Trophoblast cell (in vitro differentiated cells and primary cell): Measurements from ENCODE around the gene SMAP2.

Experiments used
- DNase-seq, 2 donors: peaks; one replicate each; pipeline ENCODE4 v3.0.0-alpha.2; 2016
- H2AFZ ChIP-seq: 2 replicates; pipeline ENCODE4 v1.6.1; 2013; ENCODE audit warnings: low read length, moderate library complexity, mild to moderate bottlenecking; ENCODE audit not compliant: insufficient read depth, poor library complexity
- H2AK5ac ChIP-seq: 2 replicates; pipeline ENCODE4 v1.6.1; 2013; ENCODE audit warnings: mild to moderate bottlenecking, low read length
- H2BK120ac ChIP-seq: 2 replicates; pipeline ENCODE4 v1.6.1; 2013; ENCODE audit warnings: low read length, mild to moderate bottlenecking, moderate library complexity; ENCODE audit not compliant: insufficient read depth, poor library complexity
- H2BK12ac ChIP-seq: 2 replicates; pipeline ENCODE4 v1.6.1; 2013; ENCODE audit warnings: mild to moderate bottlenecking, low read length, moderate library complexity
- H2BK5ac ChIP-seq: 2 replicates; pipeline ENCODE4 v1.6.1; 2013; ENCODE audit warnings: low read length, low read depth, moderate library complexity, mild to moderate bottlenecking; ENCODE audit not compliant: poor library complexity
- H3K14ac ChIP-seq: 2 replicates; pipeline ENCODE4 v1.6.1; 2013; ENCODE audit warnings: mild to moderate bottlenecking, low read length
- H3K18ac ChIP-seq: 2 replicates; pipeline ENCODE4 v1.6.1; 2013; ENCODE audit warnings: mild to moderate bottlenecking, low read length
- H3K23ac ChIP-seq: 2 replicates; pipeline ENCODE4 v1.6.1; 2013; ENCODE audit warnings: low read length
- H3K27ac ChIP-seq: 2 replicates; pipeline ENCODE4 v1.5.1; 2013; ENCODE audit warnings: low read depth, mild to moderate bottlenecking, inconsistent platforms, low read length, moderate library complexity
- H3K27me3 ChIP-seq: 2 replicates; pipeline ENCODE4 v1.6.1; 2013; ENCODE audit warnings: inconsistent platforms, mild to moderate bottlenecking, low read length, moderate library complexity; ENCODE audit not compliant: insufficient read depth
- H3K36me3 ChIP-seq, 2 experiments: 1 replicate in 1 of 2; 2 replicates in 1 of 2; pipeline ENCODE4 v1.6.1; 2013; ENCODE audit warnings: low read length in 2 of 2, mild to moderate bottlenecking in 2 of 2, moderate library complexity in 1 of 2; ENCODE audit not compliant: insufficient read depth in 2 of 2, control insufficient read depth in 1 of 2
- H3K4ac ChIP-seq: 2 replicates; pipeline ENCODE4 v1.6.1; 2013; ENCODE audit warnings: low read depth, mild to moderate bottlenecking, low read length, moderate library complexity
- H3K4me1 ChIP-seq, 2 experiments: 1 replicate in 1 of 2; 2 replicates in 1 of 2; pipeline ENCODE4 v1.6.1; 2013; ENCODE audit warnings: low read length in 2 of 2, mild to moderate bottlenecking in 2 of 2, moderate library complexity in 1 of 2; ENCODE audit not compliant: insufficient read depth in 2 of 2, control insufficient read depth in 1 of 2
- H3K4me2 ChIP-seq: 2 replicates; pipeline ENCODE4 v1.6.1; 2013; ENCODE audit warnings: inconsistent platforms, mild to moderate bottlenecking, low read length, moderate library complexity
- H3K4me3 ChIP-seq: 2 replicates; pipeline ENCODE4 v1.5.1; 2013; ENCODE audit warnings: mild to moderate bottlenecking, low read depth, low read length, inconsistent platforms
- H3K79me1 ChIP-seq: one replicate; pipeline ENCODE4 v1.6.1; 2013; ENCODE audit warnings: low read length
- H3K79me2 ChIP-seq: 2 replicates; pipeline ENCODE4 v1.6.1; 2013; ENCODE audit warnings: low read length, mild to moderate bottlenecking; ENCODE audit not compliant: control insufficient read depth, insufficient read depth, poor library complexity
- H3K9ac ChIP-seq: 2 replicates; pipeline ENCODE4 v1.6.1; 2013; ENCODE audit warnings: mild to moderate bottlenecking, low read length
- H3K9me3 ChIP-seq: 2 replicates; pipeline ENCODE4 v1.6.1; 2013; ENCODE audit warnings: low read depth, mild to moderate bottlenecking, control low read depth, inconsistent platforms, low read length; ENCODE audit not compliant: insufficient read depth
- H4K12ac ChIP-seq: 2 replicates; pipeline ENCODE4 v1.6.1; 2013; ENCODE audit warnings: low read depth, mild to moderate bottlenecking, low read length, moderate library complexity
- H4K8ac ChIP-seq: 2 replicates; pipeline ENCODE4 v1.6.1; 2013; ENCODE audit warnings: low read depth, mild to moderate bottlenecking, low read length, moderate library complexity
- H4K91ac ChIP-seq: one replicate; pipeline ENCODE4 v1.6.1; 2013; ENCODE audit warnings: low read depth, mild to moderate bottlenecking, low read length, moderate library complexity
- WGBS: extraction: QIAGEN DNeasy Blood & Tissue Kit; methylation state at CpG from one replicate; pipeline ENCODE4 v1.1.7; 2013; ENCODE audit warnings: missing lambda C conversion rate; ENCODE audit not compliant: insufficient read length, insufficient coverage; ENCODE audit errors: extremely low coverage; 5-methylcytosine and 5-hydroxymethylcytosine counted together

Gene SMAP2

DNA sequence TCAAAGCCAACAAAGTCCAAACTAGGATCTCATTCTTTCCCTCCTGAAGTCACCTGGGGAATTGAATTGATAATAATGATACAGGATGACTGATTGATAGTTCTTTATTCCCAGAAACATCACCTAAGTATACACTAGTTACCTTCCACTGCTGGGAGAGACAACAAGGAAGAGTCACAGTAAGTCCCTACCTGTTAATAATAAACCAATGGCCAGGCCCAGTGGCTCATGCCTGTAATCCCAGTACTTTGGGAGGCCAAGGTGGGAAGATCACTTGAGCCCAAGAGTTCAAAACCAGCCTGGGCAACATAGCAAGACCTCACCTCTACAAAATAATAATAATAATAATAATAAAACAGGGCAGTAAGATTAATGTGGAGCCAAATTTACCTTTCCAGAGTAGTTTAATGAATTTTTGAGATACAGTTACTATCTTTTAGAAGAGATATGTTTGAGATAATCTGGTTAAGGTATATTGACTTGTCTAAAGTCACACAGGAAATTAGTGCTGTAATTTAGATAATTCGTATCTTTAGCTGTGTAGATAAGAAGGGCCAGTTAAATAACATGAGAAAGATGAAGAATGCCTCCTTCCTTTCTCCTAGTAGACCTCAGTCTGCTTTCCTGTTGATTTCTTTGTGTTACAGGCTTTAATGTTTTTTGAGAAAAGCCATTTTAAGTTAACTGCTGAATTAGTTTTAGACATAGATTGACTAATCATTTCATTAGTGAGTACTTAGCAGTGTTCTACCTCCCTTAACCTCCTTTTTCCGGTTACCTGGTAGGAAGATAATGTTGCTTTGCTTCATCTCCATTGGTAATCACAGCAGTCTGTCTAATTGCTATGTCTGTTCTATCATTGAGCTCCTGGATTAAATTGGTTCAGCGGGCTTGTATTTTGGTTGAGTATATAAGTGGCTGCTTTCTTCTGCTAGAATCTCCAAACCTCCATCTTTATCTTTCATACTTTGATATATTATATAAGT, 22.0 kb downstream of the SMAP2 start:
- DNase-seq, result no peak
- no peak overlapping the region for H3K23ac ChIP-seq
- H3K27ac ChIP-seq, result no peak overlapping the region
- H3K4me3 ChIP-seq, result no peak overlapping the region
- H3K4me2 ChIP-seq, result no peak overlapping the region
- no peaks in the 10 kb centered on the region for H3K36me3 ChIP-seq
- H4K91ac ChIP-seq, result no peak overlapping the region
- H4K12ac ChIP-seq, result no peak overlapping the region
- H3K18ac ChIP-seq, result no peak overlapping the region
- no peaks in the 10 kb centered on the region for H3K79me2 ChIP-seq
- no peaks in the 10 kb centered on the region for H3K27me3 ChIP-seq
- no peak overlapping the region for H3K14ac ChIP-seq
- no peaks in the 10 kb centered on the region for H3K4me1 ChIP-seq
- H2BK5ac ChIP-seq, result no peak overlapping the region
- no peak overlapping the region for H2AK5ac ChIP-seq
- H3K4ac ChIP-seq, result no peak overlapping the region
- no peak overlapping the region for H4K8ac ChIP-seq
- no peaks in the 10 kb centered on the region for H3K9me3 ChIP-seq
- H2BK12ac ChIP-seq, result no peak overlapping the region
- no peak overlapping the region for H2AFZ ChIP-seq
- H3K9ac ChIP-seq, result no peak overlapping the region
- H3K79me1 ChIP-seq, result no peaks in the 10 kb centered on the region
- no peak overlapping the region for H2BK120ac ChIP-seq
- WGBS, result no CpG with 5 or more reads among the region's 3 CpGs

DNA sequence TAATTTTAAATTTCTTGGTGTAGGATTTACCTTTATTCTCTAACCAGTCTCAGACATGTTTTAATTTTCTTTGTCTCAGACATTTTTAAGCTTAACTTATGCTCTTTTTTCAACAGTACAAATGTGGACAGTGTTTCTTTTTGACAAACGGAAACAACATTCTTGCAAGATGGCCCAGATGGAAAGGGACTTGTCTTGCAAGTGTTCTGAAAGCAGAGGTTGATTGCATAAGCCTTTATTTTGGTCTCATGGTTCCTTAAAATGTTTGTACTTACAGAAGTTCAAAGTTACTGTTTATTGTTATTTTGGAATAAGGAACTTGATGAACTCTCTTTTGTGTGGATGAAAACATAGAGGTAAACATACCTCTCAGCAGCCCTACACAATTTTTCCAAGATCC, 22.9 kb downstream of the SMAP2 start:
- Histone ChIP-seq H3K4me3 (no peak overlapping the region), H3K23ac (no peak overlapping the region), H3K18ac (no peak overlapping the region), H3K79me1 (no peaks in the 10 kb centered on the region), H3K36me3 (no peaks in the 10 kb centered on the region), H3K14ac (no peak overlapping the region), H3K27ac (no peak overlapping the region), H2AK5ac (no peak overlapping the region), H2AFZ (no peak overlapping the region), H4K12ac (no peak overlapping the region), H2BK5ac (no peak overlapping the region), H4K8ac (no peak overlapping the region), H3K27me3 (no peaks in the 10 kb centered on the region), H2BK120ac (no peak overlapping the region), H3K4ac (no peak overlapping the region), H3K9ac (no peak overlapping the region), H3K9me3 (no peaks in the 10 kb centered on the region), H3K79me2 (no peaks in the 10 kb centered on the region), H3K4me1 (no peaks in the 10 kb centered on the region), H2BK12ac (no peak overlapping the region), H3K4me2 (no peak overlapping the region), H4K91ac (no peak overlapping the region)
- WGBS, result no CpG with 5 or more reads among the region's 1 CpG
- no peak for DNase-seq

DNA sequence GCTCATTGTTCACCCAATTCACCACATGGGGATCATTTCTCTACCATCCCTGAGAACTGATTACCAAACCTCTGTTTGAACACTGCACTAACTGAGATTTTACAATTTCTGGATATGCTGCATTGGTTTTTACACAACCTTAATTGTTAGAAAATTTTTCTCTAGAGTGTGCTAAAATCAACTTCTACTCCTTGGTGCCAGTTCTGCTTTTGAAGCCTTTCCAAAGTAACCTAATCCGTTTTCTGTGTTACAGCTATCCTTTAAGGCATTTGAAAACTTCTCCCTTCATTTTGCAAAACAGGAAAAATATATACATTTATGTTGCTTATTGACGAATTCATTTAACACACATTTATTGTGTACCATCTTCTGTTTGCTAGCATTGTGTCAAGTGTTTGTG, 23.7 kb downstream of the SMAP2 start:
- no peak overlapping the region for H2BK5ac ChIP-seq
- no peaks in the 10 kb centered on the region for H3K27me3 ChIP-seq
- H3K4ac ChIP-seq, result no peak overlapping the region
- no peak overlapping the region for H3K18ac ChIP-seq
- no peaks in the 10 kb centered on the region for H3K36me3 ChIP-seq
- H4K12ac ChIP-seq, result no peak overlapping the region
- WGBS, result no CpG with 5 or more reads among the region's 2 CpGs
- no peaks in the 10 kb centered on the region for H3K79me1 ChIP-seq
- no peak overlapping the region for H3K4me3 ChIP-seq
- no peaks in the 10 kb centered on the region for H3K4me1 ChIP-seq
- H3K9me3 ChIP-seq, result no peaks in the 10 kb centered on the region
- H3K9ac ChIP-seq, result no peak overlapping the region
- no peak overlapping the region for H3K4me2 ChIP-seq
- H3K27ac ChIP-seq, result no peak overlapping the region
- no peak overlapping the region for H2AK5ac ChIP-seq
- no peak for DNase-seq
- H2AFZ ChIP-seq, result no peak overlapping the region
- H3K79me2 ChIP-seq, result no peaks in the 10 kb centered on the region
- no peak overlapping the region for H3K14ac ChIP-seq
- H4K91ac ChIP-seq, result no peak overlapping the region
- H2BK120ac ChIP-seq, result no peak overlapping the region
- H2BK12ac ChIP-seq, result no peak overlapping the region
- H3K23ac ChIP-seq, result no peak overlapping the region
- no peak overlapping the region for H4K8ac ChIP-seq

DNA sequence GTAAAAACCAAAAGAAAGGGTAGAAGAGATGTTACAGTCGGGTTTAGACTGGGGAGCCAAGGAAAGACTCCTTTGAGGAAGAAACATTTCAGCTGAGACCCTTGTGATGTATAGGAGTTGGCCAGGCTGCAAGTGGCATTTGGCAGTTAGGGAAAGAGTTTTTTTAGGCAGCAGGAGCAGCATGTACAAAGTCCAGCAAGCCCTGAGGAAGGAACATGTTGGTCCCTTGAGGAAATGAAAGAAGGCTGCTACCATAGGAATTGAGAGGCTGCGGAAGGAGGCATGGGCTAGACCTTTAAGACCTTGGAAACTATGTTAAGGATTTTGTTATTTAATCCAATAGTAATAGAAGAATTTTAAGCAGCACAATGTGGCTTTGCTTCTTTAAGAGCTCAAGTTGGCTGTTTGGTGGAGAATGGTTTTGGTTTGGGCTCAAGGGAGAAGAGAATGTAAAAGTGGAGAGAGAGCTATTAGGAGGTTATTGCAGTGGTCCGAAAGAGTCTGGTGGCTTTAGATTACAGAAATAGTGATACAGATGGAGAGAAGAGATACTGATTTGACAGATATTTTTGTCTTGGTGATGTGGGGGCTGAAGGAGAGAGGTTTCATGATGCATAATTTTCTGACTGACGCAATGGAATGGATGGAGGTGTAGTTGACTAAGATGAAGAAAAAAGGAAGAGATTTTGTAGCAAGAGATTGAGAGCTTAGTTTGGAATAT, 26.6 kb downstream of the SMAP2 start:
- H3K79me1 ChIP-seq, result no peaks in the 10 kb centered on the region
- no peak overlapping the region for H4K12ac ChIP-seq
- H4K91ac ChIP-seq, result no peak overlapping the region
- H3K4me1 ChIP-seq, result no peaks in the 10 kb centered on the region
- no peaks in the 10 kb centered on the region for H3K9me3 ChIP-seq
- H4K8ac ChIP-seq, result no peak overlapping the region
- H3K23ac ChIP-seq, result no peak overlapping the region
- H3K27ac ChIP-seq, result no peak overlapping the region
- H3K27me3 ChIP-seq, result no peaks in the 10 kb centered on the region
- no peak overlapping the region for H3K18ac ChIP-seq
- H3K36me3 ChIP-seq, result no peaks in the 10 kb centered on the region
- H2BK120ac ChIP-seq, result no peak overlapping the region
- no peak overlapping the region for H3K4ac ChIP-seq
- no peak overlapping the region for H2AFZ ChIP-seq
- WGBS, result no CpG with 5 or more reads among the region's 4 CpGs
- H3K79me2 ChIP-seq, result no peaks in the 10 kb centered on the region
- H3K14ac ChIP-seq, result no peak overlapping the region
- H2AK5ac ChIP-seq, result no peak overlapping the region
- no peak for DNase-seq
- no peak overlapping the region for H3K4me3 ChIP-seq
- no peak overlapping the region for H2BK12ac ChIP-seq
- H2BK5ac ChIP-seq, result no peak overlapping the region
- H3K9ac ChIP-seq, result no peak overlapping the region
- no peak overlapping the region for H3K4me2 ChIP-seq
